CD4-positive, CD25-positive, alpha-beta regulatory T cell (primary cell): Measurements from ENCODE around the gene IL36A. TPM values are rescaled to one million over a fixed set of nuclear protein-coding genes. Genes with fewer than 3 reads are reported as not detected.

Source experiments
- ATAC-seq, 2 donors: fragments of 150-1000 bp; cut with Tn5 transposase; one replicate each; pipeline ENCODE4 v1.10.0; 2021; ENCODE audit warnings: low read depth in 2 of 2, moderate number of reproducible peaks in 2 of 2, moderate library complexity in 1 of 2
- DNase-seq, 3 donors: peaks; one replicate each; pipeline versions ENCODE4 v3.0.0 to v3.0.0-alpha.2; 2012 to 2022; ENCODE audit warnings: mixed read lengths in 1 of 3
- H3K27ac ChIP-seq: one replicate; pipeline ENCODE4 v1.7.0; 2013; ENCODE audit warnings: mild to moderate bottlenecking, low read length; ENCODE audit not compliant: insufficient read depth, poor library complexity, severe bottlenecking
- H3K27me3 ChIP-seq: one replicate; pipeline ENCODE4 v1.7.0; 2013; ENCODE audit warnings: low read length; ENCODE audit not compliant: control insufficient read depth, insufficient read depth
- H3K36me3 ChIP-seq: one replicate; pipeline ENCODE4 v1.7.0; 2013; ENCODE audit warnings: mild to moderate bottlenecking, low read length, moderate library complexity; ENCODE audit not compliant: control insufficient read depth, insufficient read depth
- H3K4me1 ChIP-seq: 2 replicates; pipeline ENCODE4 v1.7.0; 2013; ENCODE audit warnings: mild to moderate bottlenecking, low read length; ENCODE audit not compliant: insufficient read depth, control insufficient read depth, poor library complexity, severe bottlenecking
- H3K4me3 ChIP-seq: one replicate; pipeline ENCODE4 v1.7.0; 2013; ENCODE audit warnings: low read depth, mild to moderate bottlenecking, low read length, moderate library complexity
- H3K9me3 ChIP-seq, 2 experiments: 1 replicate in 1 of 2; 2 replicates in 1 of 2; pipeline ENCODE4 v1.7.0; 2013; ENCODE audit warnings: low read length in 2 of 2, mild to moderate bottlenecking in 1 of 2, moderate library complexity in 1 of 2; ENCODE audit not compliant: control insufficient read depth in 2 of 2
- H3K27ac Mint-ChIP-seq, 3 donors: one replicate each; pipeline ENCODE4 v1.8.0; 2020 to 2022; ENCODE audit warnings: mild to moderate bottlenecking in 3 of 3, mixed read lengths in 3 of 3, moderate library complexity in 2 of 3
- H3K27me3 Mint-ChIP-seq: one replicate; pipeline ENCODE4 v1.8.0; 2022; ENCODE audit warnings: mild to moderate bottlenecking, mixed read lengths
- H3K36me3 Mint-ChIP-seq: one replicate; pipeline ENCODE4 v1.8.0; 2020; ENCODE audit warnings: mixed read lengths
- H3K4me1 Mint-ChIP-seq, 4 donors: one replicate each; pipeline ENCODE4 v1.8.0; 2020 to 2022; ENCODE audit warnings: mixed read lengths in 4 of 4, mild to moderate bottlenecking in 1 of 4
- H3K4me3 Mint-ChIP-seq, 4 donors: one replicate each; pipeline ENCODE4 v1.8.0; 2020 to 2022; ENCODE audit warnings: mild to moderate bottlenecking in 4 of 4, mixed read lengths in 4 of 4, moderate library complexity in 3 of 4
- H3K9me3 Mint-ChIP-seq, 7 donors: one replicate each; pipeline ENCODE4 v1.8.0; 2020 to 2022; ENCODE audit warnings: mixed read lengths in 7 of 7, mild to moderate bottlenecking in 3 of 7, moderate library complexity in 2 of 7
- polyA plus RNA-seq, 4 donors: library from polyadenylated mRNA; unstranded; fragments of 300-500 nt; fragmentation: Illumina TruSeq; gene quantifications; one replicate each; pipeline ENCODE4 v1.2.3, GENCODE V29; 2021
- total RNA-seq: library from RNA; stranded (reverse); gene quantifications from one replicate; pipeline ENCODE4 v1.2.3, GENCODE V29; 2022

The IL36A gene
- total and polyA plus RNA-seq, 5 donors from 2014 or later, result 0.38 to 0.42 (median 0.42) TPM; not detected in 2

- H3K27ac Mint-ChIP-seq, result peak overlapping the region in 1 of 3 donors; percentile 97
- peaks cover 2% of the 10 kb centered on the region for H3K27me3 Mint-ChIP-seq
These were observed 11.4 kb upstream of the IL36A start for GRCh38 chr2:112993831-112994230.

GRCh38 chr2:112994648-112995047 lies 10.6 kb upstream of the IL36A start:
- no peak overlapping the region for H3K4me3 ChIP-seq
- peak overlapping the region in 1 of 4 donors; percentile 10 for H3K4me3 Mint-ChIP-seq
- H3K36me3 ChIP-seq, result no peaks in the 10 kb centered on the region
- H3K4me1 ChIP-seq, result peaks cover 35% of the 10 kb centered on the region
- no peaks in the 10 kb centered on the region for H3K27me3 Mint-ChIP-seq
- no peak for DNase-seq
- H3K27ac ChIP-seq, result no peak overlapping the region
- H3K9me3 Mint-ChIP-seq, result peaks cover 5 to 32% (median 14%) of the 10 kb centered on the region in 7 donors
- H3K36me3 Mint-ChIP-seq, result peaks cover 9% of the 10 kb centered on the region
- peaks cover 18 to 47% (median 33%) of the 10 kb centered on the region in 4 donors for H3K4me1 Mint-ChIP-seq
- H3K27ac Mint-ChIP-seq, result peak overlapping the region; percentile 97 to 100 (median 99)
- no peak for ATAC-seq
- no peaks in the 10 kb centered on the region for H3K27me3 ChIP-seq
- H3K9me3 ChIP-seq, result peaks cover 22 to 36% of the 10 kb centered on the region in 2 experiments

More at GRCh38 chr2:112993831-112994230, 11.4 kb upstream of the IL36A start:
- DNase-seq, result no peak
- Mint-ChIP-seq H3K4me3 (peak overlapping the region in 1 of 4 donors; percentile 10), H3K4me1 (peaks cover 18 to 47% (median 32%) of the 10 kb centered on the region in 4 donors), H3K36me3 (peaks cover 9% of the 10 kb centered on the region), H3K9me3 (peaks cover 4 to 30% (median 15%) of the 10 kb centered on the region in 7 donors)
- Histone ChIP-seq H3K36me3 (no peaks in the 10 kb centered on the region), H3K4me3 (no peak overlapping the region), H3K4me1 (peaks cover 35% of the 10 kb centered on the region), H3K27me3 (no peaks in the 10 kb centered on the region), H3K27ac (no peak overlapping the region), H3K9me3 (peaks cover 27 to 35% of the 10 kb centered on the region in 2 experiments)
- no peak for ATAC-seq

GRCh38 chr2:112995346-112995920 lies 9.8 kb upstream of the IL36A start:
- Histone ChIP-seq H3K27ac (peak overlapping the region; percentile 66), H3K4me3 (peak overlapping the region; percentile 67), H3K36me3 (no peaks in the 10 kb centered on the region), H3K4me1 (peaks cover 35% of the 10 kb centered on the region), H3K27me3 (no peaks in the 10 kb centered on the region), H3K9me3 (peaks cover 23 to 38% of the 10 kb centered on the region in 2 experiments)
- peak overlapping the region; percentile 97 to 100 (median 99) for H3K27ac Mint-ChIP-seq
- H3K27me3 Mint-ChIP-seq, result no peaks in the 10 kb centered on the region
- peak in 1 of 2 donors; percentile 20 for ATAC-seq
- DNase-seq, result peak in 2 of 3 donors; percentile 39 to 73
- H3K36me3 Mint-ChIP-seq, result peaks cover 9% of the 10 kb centered on the region
- peaks cover 18 to 47% (median 33%) of the 10 kb centered on the region in 4 donors for H3K4me1 Mint-ChIP-seq
- H3K9me3 Mint-ChIP-seq, result peaks cover 2 to 35% (median 17%) of the 10 kb centered on the region in 7 donors
- peak overlapping the region; percentile 73 to 90 (median 80) for H3K4me3 Mint-ChIP-seq

GRCh38 chr2:112996635-112997034 lies 8.6 kb upstream of the IL36A start:
- Mint-ChIP-seq H3K27ac (peak overlapping the region; percentile 95 to 97 (median 96)), H3K27me3 (no peaks in the 10 kb centered on the region), H3K36me3 (peaks cover 18% of the 10 kb centered on the region), H3K4me1 (peaks cover 18 to 47% (median 33%) of the 10 kb centered on the region in 4 donors), H3K4me3 (peak overlapping the region; percentile 76 to 90 (median 85)), H3K9me3 (peaks cover 7 to 40% (median 13%) of the 10 kb centered on the region in 7 donors)
- DNase-seq (peak; percentile 51 to 91 (median 82)), ATAC-seq (peak; percentile 94 to 98)
- Histone ChIP-seq H3K9me3 (peaks cover 30 to 41% of the 10 kb centered on the region in 2 experiments), H3K4me3 (peak overlapping the region; percentile 49), H3K36me3 (no peaks in the 10 kb centered on the region), H3K4me1 (peaks cover 35% of the 10 kb centered on the region), H3K27me3 (no peaks in the 10 kb centered on the region), H3K27ac (peak overlapping the region; percentile 66)

- DNase-seq, result peak in 2 of 3 donors; percentile 13 to 16
- Histone ChIP-seq H3K27ac (peak overlapping the region; percentile 66), H3K4me3 (peak overlapping the region; percentile 49), H3K36me3 (no peaks in the 10 kb centered on the region), H3K4me1 (peaks cover 35% of the 10 kb centered on the region), H3K9me3 (peaks cover 26 to 36% of the 10 kb centered on the region in 2 experiments), H3K27me3 (no peaks in the 10 kb centered on the region)
- Mint-ChIP-seq H3K27me3 (no peaks in the 10 kb centered on the region), H3K9me3 (peaks cover 6 to 36% (median 12%) of the 10 kb centered on the region in 7 donors), H3K36me3 (peaks cover 17% of the 10 kb centered on the region), H3K4me1 (peaks cover 18 to 47% (median 33%) of the 10 kb centered on the region in 4 donors), H3K27ac (peak overlapping the region; percentile 95 to 97 (median 96)), H3K4me3 (peak overlapping the region; percentile 76 to 90 (median 85))
- no peak for ATAC-seq
These were observed 8.1 kb upstream of the IL36A start for GRCh38 chr2:112997151-112997550.

- Mint-ChIP-seq H3K4me1 (peaks cover 12 to 25% (median 20%) of the 10 kb centered on the region in 4 donors), H3K4me3 (no peak overlapping the region), H3K27me3 (peaks cover 4% of the 10 kb centered on the region), H3K36me3 (peaks cover 10% of the 10 kb centered on the region), H3K9me3 (peaks cover 3 to 31% (median 14%) of the 10 kb centered on the region in 7 donors), H3K27ac (no peak overlapping the region)
- H3K4me3 ChIP-seq, result no peak overlapping the region
- ATAC-seq, result no peak
- no peak overlapping the region for H3K27ac ChIP-seq
- no peak for DNase-seq
- no peaks in the 10 kb centered on the region for H3K27me3 ChIP-seq
- H3K9me3 ChIP-seq, result peaks cover 19 to 26% of the 10 kb centered on the region in 2 experiments
- no peaks in the 10 kb centered on the region for H3K36me3 ChIP-seq
- H3K4me1 ChIP-seq, result peaks cover 19% of the 10 kb centered on the region
These were observed 4.8 kb upstream of the IL36A start for GRCh38 chr2:113000436-113000835.

GRCh38 chr2:113002677-113003076 lies 2.6 kb upstream of the IL36A start:
- no peak overlapping the region for H3K4me3 Mint-ChIP-seq
- H3K27ac ChIP-seq, result no peak overlapping the region
- H3K36me3 Mint-ChIP-seq, result peaks cover 10% of the 10 kb centered on the region
- peaks cover 6% of the 10 kb centered on the region for H3K27me3 Mint-ChIP-seq
- H3K27ac Mint-ChIP-seq, result peak overlapping the region in 1 of 3 donors; percentile 20
- ATAC-seq (no peak), DNase-seq (no peak)
- H3K9me3 ChIP-seq, result peaks cover 19 to 26% of the 10 kb centered on the region in 2 experiments
- H3K4me1 ChIP-seq, result no peaks in the 10 kb centered on the region
- no peaks in the 10 kb centered on the region for H3K27me3 ChIP-seq
- H3K4me3 ChIP-seq, result no peak overlapping the region
- peaks cover 0 to 6% (median 4%) of the 10 kb centered on the region in 4 donors for H3K4me1 Mint-ChIP-seq
- H3K36me3 ChIP-seq, result no peaks in the 10 kb centered on the region
- H3K9me3 Mint-ChIP-seq, result peaks cover 2 to 31% (median 14%) of the 10 kb centered on the region in 7 donors
